ENCODE measurements around the gene EID1. TPM values are rescaled to one million over a fixed set of nuclear protein-coding genes. Genes with fewer than 3 reads are reported as not detected.

EID1 gene
- total and polyA plus RNA-seq, 2 donors (not counting 1 experiment from before 2014, with no cell fraction given), result 184 to 287 TPM

- no peaks in the 10 kb centered on the region for H3K79me2 ChIP-seq (ENCODE audit: control insufficient read depth, insufficient read depth, low read length)
- no peaks in the 10 kb centered on the region for H4K20me1 ChIP-seq (ENCODE audit: control insufficient read depth, extremely low read depth, insufficient read depth, low read length)
- H3K4me3 ChIP-seq (replicated peaks in 1 of 4; ENCODE audit: control extremely low read depth in 1 of 4, insufficient read depth in 1 of 4, low read depth in 3 of 4, low read length in 4 of 4), result no peak overlapping the region
- H3K36me3 ChIP-seq (ENCODE audit: control insufficient read depth, insufficient read depth, low read length), result no peaks in the 10 kb centered on the region
- H3K4me2 ChIP-seq (ENCODE audit: extremely low read depth, insufficient read depth, low read length), result no peak overlapping the region
- H3K9me3 ChIP-seq (ENCODE audit: control insufficient read depth, insufficient read depth, low read depth, low read length), result no peaks in the 10 kb centered on the region
- no peak for DNase-seq (ENCODE audit: low read depth in 2 of 2)
- TF ChIP-seq, protein P1, sequence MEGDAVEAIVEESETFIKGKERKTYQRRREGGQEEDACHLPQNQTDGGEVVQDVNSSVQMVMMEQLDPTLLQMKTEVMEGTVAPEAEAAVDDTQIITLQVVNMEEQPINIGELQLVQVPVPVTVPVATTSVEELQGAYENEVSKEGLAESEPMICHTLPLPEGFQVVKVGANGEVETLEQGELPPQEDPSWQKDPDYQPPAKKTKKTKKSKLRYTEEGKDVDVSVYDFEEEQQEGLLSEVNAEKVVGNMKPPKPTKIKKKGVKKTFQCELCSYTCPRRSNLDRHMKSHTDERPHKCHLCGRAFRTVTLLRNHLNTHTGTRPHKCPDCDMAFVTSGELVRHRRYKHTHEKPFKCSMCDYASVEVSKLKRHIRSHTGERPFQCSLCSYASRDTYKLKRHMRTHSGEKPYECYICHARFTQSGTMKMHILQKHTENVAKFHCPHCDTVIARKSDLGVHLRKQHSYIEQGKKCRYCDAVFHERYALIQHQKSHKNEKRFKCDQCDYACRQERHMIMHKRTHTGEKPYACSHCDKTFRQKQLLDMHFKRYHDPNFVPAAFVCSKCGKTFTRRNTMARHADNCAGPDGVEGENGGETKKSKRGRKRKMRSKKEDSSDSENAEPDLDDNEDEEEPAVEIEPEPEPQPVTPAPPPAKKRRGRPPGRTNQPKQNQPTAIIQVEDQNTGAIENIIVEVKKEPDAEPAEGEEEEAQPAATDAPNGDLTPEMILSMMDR (conservative IDR thresholded peaks at IDR 0.05 in 1 of 2, IDR thresholded peaks at IDR 0.05 in 1 of 2; ENCODE audit: low read depth in 1 of 2, low read length in 2 of 2), result no peak
- no peak for TF ChIP-seq EZH2 (IDR thresholded peaks at IDR 0.05; ENCODE audit: low read length, missing control alignments)
- no peaks in the 10 kb centered on the region for H3K27me3 ChIP-seq (ENCODE audit: control insufficient read depth, insufficient read depth, low read length)
- H3K4me1 ChIP-seq (ENCODE audit: control insufficient read depth, extremely low read depth, insufficient read depth, low read length), result no peaks in the 10 kb centered on the region
- no peak overlapping the region for H3K9ac ChIP-seq (ENCODE audit: insufficient read depth, low read length)
- no peak overlapping the region for H3K27ac ChIP-seq (ENCODE audit: insufficient read depth, low read length)
- H2AFZ ChIP-seq (ENCODE audit: low read length), result no peak overlapping the region
Observed at GRCh38 chr15:48842501-48842900, 35.4 kb upstream of the EID1 start.

- no peak overlapping the region for H3K4me2 ChIP-seq (ENCODE audit: extremely low read depth, insufficient read depth, low read length)
- no peaks in the 10 kb centered on the region for H3K4me1 ChIP-seq (ENCODE audit: control insufficient read depth, extremely low read depth, insufficient read depth, low read length)
- no peak for DNase-seq (ENCODE audit: low read depth in 2 of 2)
- no peak overlapping the region for H3K4me3 ChIP-seq (replicated peaks in 1 of 4; ENCODE audit: control extremely low read depth in 1 of 4, insufficient read depth in 1 of 4, low read depth in 3 of 4, low read length in 4 of 4)
- no peaks in the 10 kb centered on the region for H3K36me3 ChIP-seq (ENCODE audit: control insufficient read depth, insufficient read depth, low read length)
- H3K9me3 ChIP-seq (ENCODE audit: control insufficient read depth, insufficient read depth, low read depth, low read length), result no peaks in the 10 kb centered on the region
- TF ChIP-seq EZH2 (IDR thresholded peaks at IDR 0.05; ENCODE audit: low read length, missing control alignments), result no peak
- TF ChIP-seq, protein P1 (conservative IDR thresholded peaks at IDR 0.05 in 1 of 2, IDR thresholded peaks at IDR 0.05 in 1 of 2; ENCODE audit: low read depth in 1 of 2, low read length in 2 of 2), result no peak
- no peaks in the 10 kb centered on the region for H4K20me1 ChIP-seq (ENCODE audit: control insufficient read depth, extremely low read depth, insufficient read depth, low read length)
- H2AFZ ChIP-seq (ENCODE audit: low read length), result no peak overlapping the region
- no peak overlapping the region for H3K9ac ChIP-seq (ENCODE audit: insufficient read depth, low read length)
- no peak overlapping the region for H3K27ac ChIP-seq (ENCODE audit: insufficient read depth, low read length)
- no peaks in the 10 kb centered on the region for H3K79me2 ChIP-seq (ENCODE audit: control insufficient read depth, insufficient read depth, low read length)
- no peaks in the 10 kb centered on the region for H3K27me3 ChIP-seq (ENCODE audit: control insufficient read depth, insufficient read depth, low read length)
Observed at GRCh38 chr15:48845123-48845522, 32.8 kb upstream of the EID1 start.

- Histone ChIP-seq H4K20me1 (ENCODE audit: control insufficient read depth, extremely low read depth, insufficient read depth, low read length) (no peaks in the 10 kb centered on the region), H3K27ac (ENCODE audit: insufficient read depth, low read length) (no peak overlapping the region), H3K36me3 (ENCODE audit: control insufficient read depth, insufficient read depth, low read length) (no peaks in the 10 kb centered on the region), H3K9ac (ENCODE audit: insufficient read depth, low read length) (no peak overlapping the region), H3K79me2 (ENCODE audit: control insufficient read depth, insufficient read depth, low read length) (no peaks in the 10 kb centered on the region), H3K27me3 (ENCODE audit: control insufficient read depth, insufficient read depth, low read length) (no peaks in the 10 kb centered on the region), H3K9me3 (ENCODE audit: control insufficient read depth, insufficient read depth, low read depth, low read length) (no peaks in the 10 kb centered on the region), H2AFZ (ENCODE audit: low read length) (no peak overlapping the region), H3K4me1 (ENCODE audit: control insufficient read depth, extremely low read depth, insufficient read depth, low read length) (no peaks in the 10 kb centered on the region), H3K4me2 (ENCODE audit: extremely low read depth, insufficient read depth, low read length) (no peak overlapping the region), H3K4me3 (replicated peaks in 1 of 4; ENCODE audit: control extremely low read depth in 1 of 4, insufficient read depth in 1 of 4, low read depth in 3 of 4, low read length in 4 of 4) (no peak overlapping the region)
- no peak for TF ChIP-seq EZH2 (IDR thresholded peaks at IDR 0.05; ENCODE audit: low read length, missing control alignments)
- TF ChIP-seq, protein P1 (conservative IDR thresholded peaks at IDR 0.05 in 1 of 2, IDR thresholded peaks at IDR 0.05 in 1 of 2; ENCODE audit: low read depth in 1 of 2, low read length in 2 of 2), result no peak
- no peak for DNase-seq (ENCODE audit: low read depth in 2 of 2)
Observed at GRCh38 chr15:48850648-48851047, 27.3 kb upstream of the EID1 start.

All from fibroblast of lung (primary cell).